HUDEP-2 (cell line): Measurements from ENCODE around the gene FN3KRP.
"Not testable (repeated sequence)": the region's sequence is repeated elsewhere in the genome, so short reads cannot be mapped to it uniquely, and the experiment has no call there.

Experiments used
- DNase-seq, 76 experiments: peaks; one replicate each; lab custom pipeline; 2025; ENCODE audit not compliant: unreplicated experiment in 76 of 76; lab: John Stamatoyannopoulos, UW

FN3KRP gene

GRCh38 chr17:82736511-82737185 is 20.1 kb downstream of the FN3KRP start:
- peak in 2 of 76 experiments; percentile 6 to 22 for DNase-seq

DNA sequence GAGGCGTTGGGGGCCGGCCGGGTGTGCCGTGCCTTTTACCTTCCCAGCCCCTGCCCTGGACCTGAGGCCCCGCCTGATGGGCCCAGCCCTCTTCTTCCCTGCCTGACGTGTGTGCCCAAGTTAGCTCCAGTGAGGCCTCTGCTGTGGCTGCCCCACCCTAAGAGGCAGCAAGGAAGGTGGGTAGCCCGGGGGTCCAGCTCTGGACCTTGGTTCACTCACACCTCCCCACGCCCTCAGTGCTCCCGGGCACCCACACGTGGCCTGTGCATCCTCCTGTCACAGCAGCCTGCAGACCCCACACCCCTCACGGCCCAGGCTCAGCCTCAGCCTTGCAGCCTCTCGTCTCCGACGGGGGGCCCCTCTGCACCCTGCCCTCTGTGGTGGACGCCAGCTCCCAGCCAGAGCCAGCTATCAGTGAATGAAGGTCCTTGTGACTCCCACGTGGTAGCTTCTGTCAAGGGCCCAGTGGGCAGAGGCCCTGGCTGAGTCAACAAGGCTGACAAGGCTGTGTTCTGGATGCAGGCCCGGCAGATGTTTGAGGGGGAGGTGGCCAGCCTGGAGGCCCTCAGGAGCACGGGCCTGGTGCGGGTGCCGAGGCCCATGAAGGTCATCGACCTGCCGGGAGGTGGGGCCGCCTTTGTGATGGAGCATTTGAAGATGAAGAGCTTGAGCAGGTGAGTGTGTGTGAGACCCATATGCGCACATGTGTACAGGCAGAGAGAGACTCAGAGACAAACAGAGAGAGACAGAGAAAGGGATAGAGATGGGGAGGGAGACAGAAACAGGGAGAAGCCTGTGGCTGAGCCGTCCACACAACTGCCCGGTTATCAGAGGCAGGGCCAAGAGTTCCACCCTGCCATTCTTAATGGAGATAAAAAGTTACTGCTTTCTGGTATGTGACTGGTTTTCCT is 21.7 kb downstream of the FN3KRP start:
- DNase-seq: peak in 75 of 76 experiments; percentile 37 to 98 (median 91)

DNA sequence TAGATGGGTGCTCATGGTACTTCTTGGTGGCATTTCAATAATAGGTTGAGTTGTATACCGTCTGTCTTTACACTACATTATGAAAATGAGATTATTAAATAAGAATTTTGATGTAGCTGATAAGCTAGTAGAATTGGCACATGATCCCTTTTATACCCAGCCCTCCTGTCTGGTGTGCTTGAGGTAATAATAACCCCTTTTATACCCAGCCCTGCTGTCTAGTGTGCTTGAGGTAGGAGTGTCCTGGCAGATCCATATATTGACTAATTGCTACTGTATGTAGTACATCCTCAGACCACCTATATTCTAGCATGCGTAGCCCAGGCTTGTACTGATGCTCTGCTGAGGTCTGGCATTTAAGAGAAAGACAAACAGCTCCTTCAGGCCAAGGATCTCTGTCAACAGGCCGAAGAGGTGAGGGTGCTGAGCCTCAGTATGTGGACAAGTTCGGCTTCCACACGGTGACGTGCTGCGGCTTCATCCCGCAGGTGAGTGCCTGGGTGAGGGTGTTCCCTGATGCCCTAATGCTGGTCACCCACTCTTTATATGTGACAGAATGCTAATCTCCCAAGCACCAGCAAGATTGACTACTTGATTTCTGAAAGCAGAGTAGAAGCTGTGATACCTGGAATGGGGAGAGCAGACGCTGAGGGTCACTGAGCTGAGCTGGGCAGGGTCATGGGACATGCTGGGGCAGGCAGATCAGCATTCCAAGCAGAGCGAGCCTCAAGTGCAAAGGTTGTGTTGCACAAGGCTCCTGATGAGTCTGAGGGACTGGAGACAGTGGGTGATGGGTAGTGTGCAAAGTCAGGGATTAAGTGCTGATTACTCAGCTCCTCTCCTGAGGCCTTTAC is 24.6 kb downstream of the FN3KRP start:
- peak in 16 of 76 experiments; percentile 5 to 45 (median 18) for DNase-seq

DNA sequence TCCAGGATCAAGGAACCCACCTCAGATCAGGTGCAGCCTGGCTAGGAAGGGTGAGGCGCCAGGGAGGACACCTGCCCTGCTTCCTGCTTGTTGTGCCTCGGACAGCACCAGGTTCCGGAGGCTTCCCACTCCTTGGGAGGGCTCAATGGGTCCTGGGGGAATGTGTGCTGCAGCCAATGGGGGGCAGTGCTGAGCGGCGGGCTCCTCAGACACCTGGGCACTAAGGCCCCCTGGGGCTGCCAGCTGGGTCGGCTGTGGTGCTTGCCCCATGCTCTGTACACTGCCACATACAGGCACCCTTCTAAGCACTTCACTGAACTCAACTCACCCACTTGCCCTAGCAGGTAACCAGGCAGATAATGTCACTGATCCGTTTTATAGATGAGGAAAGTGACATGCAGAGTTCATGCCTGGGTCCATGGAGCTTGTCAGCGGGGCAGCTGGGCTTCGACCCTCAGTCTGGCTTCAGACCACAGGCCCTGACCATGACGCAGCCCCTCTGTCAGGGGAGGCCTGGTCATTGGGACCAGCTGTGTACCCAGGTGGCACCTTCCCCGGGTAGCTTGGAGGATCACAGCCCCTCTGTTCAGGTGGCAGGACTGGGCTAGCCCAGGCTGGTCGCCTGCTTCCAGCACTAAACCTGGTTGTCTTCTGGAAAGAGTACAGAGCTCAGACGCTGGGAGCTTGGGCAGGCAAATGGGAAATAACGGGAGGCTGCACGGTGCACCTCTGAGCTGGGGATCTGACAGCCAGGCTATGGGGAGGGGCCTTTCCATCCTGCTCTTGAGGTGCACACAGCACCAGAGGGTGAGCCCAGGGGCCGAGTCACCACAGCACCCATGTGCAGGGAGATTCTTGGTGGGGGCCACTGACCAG is 27.1 kb downstream of the FN3KRP start:
- no peak for DNase-seq

DNA sequence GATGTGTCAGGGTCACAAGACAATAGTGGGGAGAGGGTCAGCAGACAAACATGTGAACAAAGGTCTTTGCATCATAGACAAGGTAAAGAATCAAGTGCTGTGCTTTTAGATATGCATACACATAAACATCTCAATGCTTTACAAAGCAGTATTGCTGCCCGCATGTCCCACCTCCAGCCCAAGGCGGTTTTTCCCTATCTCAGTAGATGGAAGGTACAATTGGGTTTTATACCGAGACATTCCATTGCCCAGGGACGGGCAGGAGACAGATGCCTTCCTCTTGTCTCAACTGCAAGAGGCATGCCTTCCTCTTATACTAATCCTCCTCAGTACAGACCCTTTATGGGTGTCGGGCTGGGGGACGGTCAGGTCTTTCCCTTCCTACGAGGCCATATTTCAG is 28.2 kb downstream of the FN3KRP start:
- not testable (repeated sequence) for DNase-seq

GRCh38 chr17:82745524-82745923 is 29.0 kb downstream of the FN3KRP start:
- DNase-seq: no peak

DNA sequence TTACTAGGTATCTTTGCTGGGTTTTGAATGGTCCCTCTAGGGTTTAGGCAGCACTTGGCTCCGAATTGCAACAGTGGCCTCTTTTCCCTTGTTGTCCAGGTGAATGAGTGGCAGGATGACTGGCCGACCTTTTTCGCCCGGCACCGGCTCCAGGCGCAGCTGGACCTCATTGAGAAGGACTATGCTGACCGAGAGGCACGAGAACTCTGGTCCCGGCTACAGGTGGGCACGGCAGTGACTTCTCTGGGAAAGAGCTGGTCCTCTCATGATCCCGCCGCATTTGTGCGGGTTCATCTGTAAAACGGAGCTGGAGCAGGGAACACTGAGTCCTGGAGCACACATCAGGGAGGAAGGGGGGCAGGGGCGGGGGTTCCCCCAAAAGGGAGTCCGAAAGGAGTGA is 32.2 kb downstream of the FN3KRP start:
- DNase-seq: no peak

DNA sequence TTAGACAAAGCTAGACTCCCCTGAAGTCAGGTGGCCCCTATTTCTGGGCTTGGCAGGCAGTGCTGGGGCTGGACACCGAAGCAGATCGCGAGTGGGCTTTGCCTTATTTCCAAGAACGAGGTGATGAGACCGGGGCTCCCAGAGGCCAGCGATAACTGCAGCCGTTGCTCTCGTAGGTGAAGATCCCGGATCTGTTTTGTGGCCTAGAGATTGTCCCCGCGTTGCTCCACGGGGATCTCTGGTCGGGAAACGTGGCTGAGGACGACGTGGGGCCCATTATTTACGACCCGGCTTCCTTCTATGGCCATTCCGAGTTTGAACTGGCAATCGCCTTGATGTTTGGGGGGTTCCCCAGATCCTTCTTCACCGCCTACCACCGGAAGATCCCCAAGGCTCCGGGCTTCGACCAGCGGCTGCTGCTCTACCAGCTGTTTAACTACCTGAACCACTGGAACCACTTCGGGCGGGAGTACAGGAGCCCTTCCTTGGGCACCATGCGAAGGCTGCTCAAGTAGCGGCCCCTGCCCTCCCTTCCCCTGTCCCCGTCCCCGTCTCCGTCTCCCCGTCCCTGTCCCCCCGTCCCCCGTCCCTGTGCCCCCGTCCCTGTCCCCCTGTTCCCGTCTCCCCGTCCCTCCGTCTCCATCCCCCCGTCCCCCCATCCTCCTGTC is 33.9 kb downstream of the FN3KRP start:
- DNase-seq: peak in 2 of 76 experiments; percentile 12 to 13

DNA sequence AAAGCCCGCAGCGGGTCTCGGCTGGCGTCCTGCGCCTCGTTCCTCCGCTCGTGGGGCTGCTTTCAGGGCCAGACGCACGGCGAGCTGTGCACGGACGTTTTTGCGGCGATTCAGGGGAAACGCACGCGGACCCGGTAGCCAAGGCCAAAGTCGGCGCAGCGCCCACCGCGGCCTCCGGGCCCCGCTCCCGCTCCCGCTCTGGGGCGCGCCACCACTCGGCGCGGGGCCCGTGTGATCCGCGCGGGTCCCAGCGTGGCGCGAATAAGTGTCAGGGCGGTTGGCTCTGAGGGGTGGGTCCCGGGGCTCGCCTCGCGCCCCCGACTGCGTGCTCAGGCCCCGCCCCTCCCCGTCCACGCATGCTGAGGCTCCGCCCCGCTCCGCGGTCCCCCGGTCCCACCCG is 34.7 kb downstream of the FN3KRP start:
- DNase-seq: peak in 3 of 76 experiments; percentile 68 to 77 (median 71)

- peak in 72 of 76 experiments; percentile 40 to 96 (median 84) for DNase-seq
These were observed 35.3 kb downstream of the FN3KRP start, which contains the start of gene TBCD for GRCh38 chr17:82751571-82752370. TBCD (plus strand) TSS chr17:82752065; CDS start chr17:82752194, 129 bp downstream.

DNA sequence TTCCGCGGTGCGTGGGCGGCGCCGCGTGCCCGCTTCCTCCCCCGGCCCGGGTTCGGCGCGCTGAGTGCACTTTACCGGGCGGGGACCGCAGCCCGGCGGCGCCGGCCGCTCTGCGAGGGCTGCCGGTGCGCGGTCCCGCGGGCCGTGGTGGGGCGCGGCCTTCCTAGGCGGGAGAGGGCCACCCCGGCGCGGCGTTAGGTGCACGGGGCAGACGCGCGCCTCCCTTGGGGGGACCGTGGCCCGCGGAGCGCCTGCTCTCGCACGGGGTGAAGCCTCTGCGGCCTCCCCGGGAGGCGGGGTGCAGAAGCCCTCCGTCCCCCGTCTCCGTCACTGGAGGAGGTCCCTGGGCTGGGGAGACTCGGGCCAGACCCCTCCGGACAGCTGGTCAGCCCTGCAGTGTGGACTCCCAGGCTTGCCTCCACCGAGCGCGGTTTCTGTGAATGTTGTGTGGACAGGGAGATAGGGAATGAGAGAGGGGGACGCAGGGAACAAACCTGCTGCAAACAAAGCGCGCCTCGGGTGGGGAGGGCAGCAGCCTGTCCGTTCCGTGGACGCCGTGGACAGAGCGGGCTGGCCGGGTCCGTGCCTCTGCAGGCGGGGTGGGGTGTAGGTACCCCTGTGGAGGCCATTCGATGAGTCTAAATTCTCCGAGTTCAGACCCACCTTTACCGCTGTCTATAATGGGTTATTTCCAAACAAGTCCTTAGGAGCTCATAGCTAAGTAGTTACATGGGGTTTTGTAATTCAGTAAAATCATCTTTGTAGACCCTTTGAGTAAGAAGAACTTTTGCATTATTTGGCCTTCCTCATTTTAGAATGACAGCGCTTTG is 36.1 kb downstream of the FN3KRP start:
- peak in 10 of 76 experiments; percentile 19 to 60 (median 34) for DNase-seq

DNA sequence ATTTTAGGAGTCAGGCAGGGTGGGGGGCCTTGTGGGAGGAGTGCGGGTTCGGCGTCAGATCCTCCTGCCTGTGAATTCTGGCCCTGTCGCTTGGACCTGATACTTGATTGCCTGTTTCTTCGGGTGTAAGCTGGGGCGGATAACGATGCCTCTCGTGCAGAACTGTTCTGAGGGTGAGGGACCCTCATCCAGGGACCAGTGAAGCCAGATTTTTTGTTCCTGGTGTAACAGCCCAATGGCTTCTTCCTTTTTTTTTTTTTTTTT is 36.6 kb downstream of the FN3KRP start:
- DNase-seq: peak in 1 of 76 experiments; percentile 9

GRCh38 chr17:82754297-82755208 is 38.0 kb downstream of the FN3KRP start:
- DNase-seq: peak in 65 of 76 experiments; percentile 15 to 88 (median 48)

DNA sequence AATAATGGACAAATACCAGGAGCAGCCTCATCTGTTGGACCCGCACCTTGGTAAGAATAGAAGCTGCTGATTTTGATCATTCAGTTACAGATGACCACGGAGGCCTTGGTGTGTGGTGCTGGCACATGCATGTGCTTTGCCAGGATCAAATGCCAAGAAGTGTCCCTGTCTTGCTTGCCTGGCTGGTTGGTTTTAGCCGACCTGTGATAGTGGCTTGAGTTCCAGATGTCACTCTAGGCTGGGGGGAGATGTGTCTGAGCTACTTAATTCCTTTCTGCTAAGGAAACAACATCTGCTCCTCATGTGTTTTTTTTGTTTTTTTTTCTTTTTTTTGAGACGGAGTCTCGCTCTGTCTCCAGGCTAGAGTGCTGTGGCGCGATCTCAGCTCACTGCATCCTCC is 39.7 kb downstream of the FN3KRP start:
- no peak for DNase-seq

GRCh38 chr17:82765371-82765770 is 48.9 kb downstream of the FN3KRP start:
- no peak for DNase-seq

- DNase-seq: peak in 52 of 76 experiments; percentile 3 to 74 (median 40)
These were observed 50.7 kb downstream of the FN3KRP start for GRCh38 chr17:82767041-82767754.
